Fibroblast of skin of abdomen (primary cell): ENCODE measurements around the gene DYNLT1. TPM values are rescaled to one million over a fixed set of nuclear protein-coding genes. Genes with fewer than 3 reads are reported as not detected.
"Not testable (repeated sequence)": the region's sequence is repeated elsewhere in the genome, so short reads cannot be mapped to it uniquely, and the experiment has no call there.

Experiments used
- DNase-seq: peaks from one replicate; pipeline ENCODE4 v3.0.0-alpha.2; 2013
- polyA plus RNA-seq, 2 experiments: library from polyadenylated mRNA; unstranded; fragments of 120-200 nt; gene quantifications; one replicate each; pipeline ENCODE4 v1.2.1, GENCODE V29; 2013; ENCODE audit not compliant: insufficient read length in 2 of 2

The DYNLT1 gene
- 130 TPM for polyA plus RNA-seq (2013, experiment 1 of 2; ENCODE audit: insufficient read length)
- 138 TPM for polyA plus RNA-seq (2013, experiment 2 of 2; ENCODE audit: insufficient read length)

DNA sequence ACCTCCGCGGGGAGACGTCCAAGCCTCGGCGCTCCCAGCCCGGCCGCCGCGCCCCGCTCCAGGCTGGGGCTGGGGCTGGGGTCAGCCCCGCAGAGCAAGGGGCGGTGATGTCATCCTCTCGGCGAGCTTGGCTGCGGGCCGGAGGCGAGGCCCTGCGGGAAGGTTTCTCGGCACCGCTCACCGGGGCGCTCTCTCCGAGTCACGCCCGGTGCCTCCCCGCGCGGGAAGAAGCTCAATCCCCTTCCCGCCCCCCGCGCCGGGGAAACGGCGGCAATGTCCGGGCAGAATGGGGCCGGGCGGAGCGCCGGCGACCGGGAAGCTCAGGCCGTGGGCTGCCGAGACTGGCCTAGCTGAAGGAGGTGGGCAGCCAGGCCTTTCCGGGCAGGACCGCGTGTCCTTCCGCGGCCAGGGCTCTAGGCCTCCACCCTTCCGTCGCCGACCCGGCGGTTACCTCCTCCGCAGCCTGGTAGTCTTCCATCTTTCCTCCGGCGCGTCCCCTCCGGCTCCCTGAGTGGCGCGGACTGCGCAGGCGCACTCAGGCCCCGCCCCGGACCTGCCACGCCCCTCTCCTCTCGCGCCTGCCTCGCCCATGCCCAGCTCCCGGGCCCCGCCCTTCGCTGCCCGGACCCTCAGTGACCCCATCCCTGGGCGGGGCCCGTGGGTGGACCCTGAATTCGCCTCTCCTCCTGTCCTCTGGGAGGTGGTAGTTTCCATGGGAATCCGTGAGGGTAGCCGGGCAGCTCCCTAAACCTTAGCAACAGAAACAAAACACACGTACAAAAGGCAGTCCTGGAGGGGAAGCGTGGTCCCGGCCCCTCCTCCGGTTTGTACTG lies at the start of gene DYNLT1:
TSS of gene DYNLT1 (minus strand) at position 513 of the 833 bp plus-strand sequence. CDS start at position 478, 35 bp downstream.
- DNase-seq = peak; percentile 87

DNA sequence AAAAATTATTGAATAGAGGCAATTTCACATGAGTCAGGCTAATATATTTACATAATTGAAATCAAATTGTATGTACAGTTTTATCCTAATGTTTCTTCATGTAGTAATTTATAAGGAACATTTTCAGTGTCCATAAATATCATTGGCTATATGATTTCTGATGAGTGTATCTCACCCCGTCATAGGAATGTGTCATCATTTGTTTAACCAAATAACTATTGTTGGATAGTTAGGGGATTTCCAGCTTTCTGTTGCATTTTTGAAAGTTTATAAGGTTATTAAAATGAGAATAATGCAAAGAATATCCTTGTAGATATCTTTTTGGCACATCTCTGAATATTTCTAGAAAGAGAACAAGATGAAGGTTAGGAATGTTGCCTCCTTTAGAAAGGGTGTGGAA lies 44.3 kb upstream of the DYNLT1 start:
- no peak for DNase-seq

DNA sequence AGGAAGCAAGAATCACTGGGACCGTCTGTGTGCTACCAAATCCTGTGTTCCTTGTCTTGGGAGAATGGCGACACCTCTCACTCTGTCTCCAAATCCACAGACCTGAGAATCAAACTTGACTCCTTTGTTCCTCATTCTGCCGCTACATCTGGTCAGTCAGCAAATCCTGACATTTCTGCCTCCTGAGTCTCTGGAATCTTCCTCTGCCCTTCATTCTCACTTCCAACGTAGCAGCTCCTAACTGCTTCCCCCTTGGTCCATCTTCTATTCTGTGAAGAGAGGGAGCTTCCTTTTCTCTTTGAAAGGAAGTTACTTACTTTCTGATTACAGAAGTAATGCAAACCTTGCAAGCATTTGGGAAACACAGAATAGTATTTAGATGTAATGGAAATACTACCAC lies 43.0 kb upstream of the DYNLT1 start:
- no peak for DNase-seq

DNA sequence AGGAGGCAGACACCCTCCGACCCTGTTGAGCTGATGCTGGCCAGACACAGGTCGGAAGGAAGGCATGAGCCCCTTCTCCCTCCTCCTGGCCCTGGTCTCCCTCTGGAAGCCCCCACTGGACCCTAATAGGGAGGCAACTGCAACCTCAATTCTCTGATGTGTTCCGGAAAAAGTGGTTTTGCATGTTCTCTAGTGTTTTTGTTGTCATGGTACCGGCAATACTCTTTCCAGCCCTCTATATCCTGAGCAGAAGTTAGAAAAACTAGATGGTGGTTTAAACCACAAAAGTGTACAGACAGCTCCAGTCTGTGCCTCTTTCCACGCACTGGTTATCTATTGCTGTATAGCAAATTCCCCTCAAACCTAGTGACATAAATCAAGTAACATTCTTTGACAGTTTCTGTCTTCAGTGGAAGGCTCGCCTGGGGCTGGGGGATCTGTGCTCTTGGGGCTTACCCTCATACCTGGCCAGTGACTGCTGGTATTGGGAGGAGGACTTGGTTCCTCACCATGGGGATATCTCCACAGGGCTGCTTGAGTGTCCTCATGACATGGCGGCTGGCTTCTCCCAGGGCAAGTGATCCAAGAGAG lies 42.3 kb upstream of the DYNLT1 start:
- DNase-seq = no peak

DNA sequence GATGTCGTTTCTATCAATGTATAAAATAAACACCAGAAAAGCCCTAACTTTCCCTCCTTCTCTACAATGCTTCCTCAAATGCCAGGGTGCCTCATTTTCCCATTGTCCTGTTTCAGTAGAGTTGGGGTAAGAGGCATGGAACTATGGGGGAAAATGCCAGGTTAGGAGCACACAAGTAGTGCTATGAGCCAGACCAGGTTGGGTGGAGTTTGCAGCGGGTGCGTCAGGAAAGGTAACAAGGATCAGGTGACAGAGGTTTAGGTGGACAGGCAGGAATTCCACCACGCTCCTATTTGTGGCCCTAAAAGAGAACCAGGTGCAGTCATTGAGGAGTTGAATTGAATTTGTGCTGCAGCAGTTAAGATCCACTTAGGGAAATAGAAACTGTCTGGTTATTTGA lies 41.8 kb upstream of the DYNLT1 start:
- DNase-seq = no peak

DNA sequence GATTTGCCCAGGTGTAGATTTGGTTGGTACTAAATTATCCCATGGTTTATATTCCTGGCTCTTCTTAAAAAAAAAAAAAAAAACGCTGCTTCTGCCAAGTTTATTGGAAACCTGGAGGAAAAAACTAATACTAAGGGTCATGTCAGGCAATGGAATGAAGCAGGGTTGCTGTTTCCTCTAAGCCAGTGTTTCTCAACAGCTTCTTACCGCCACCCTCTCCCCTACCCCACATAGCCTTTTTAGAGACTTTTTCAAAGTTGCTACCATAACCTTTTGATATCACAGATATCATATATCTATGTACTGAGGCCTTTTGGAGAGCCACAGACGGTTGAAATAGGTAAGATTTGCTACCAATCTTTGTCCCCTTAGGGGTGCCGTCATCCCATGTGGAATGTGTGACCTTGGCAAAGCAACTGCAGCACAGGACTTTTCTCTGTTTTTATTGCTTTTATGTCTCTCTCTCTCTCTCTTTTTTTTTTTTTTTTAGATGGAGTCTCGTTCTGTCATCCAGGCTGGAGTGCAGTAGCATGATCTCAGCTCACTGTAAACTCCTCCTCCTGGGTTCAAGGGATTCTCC lies 40.3 kb upstream of the DYNLT1 start:
- no peak for DNase-seq

DNA sequence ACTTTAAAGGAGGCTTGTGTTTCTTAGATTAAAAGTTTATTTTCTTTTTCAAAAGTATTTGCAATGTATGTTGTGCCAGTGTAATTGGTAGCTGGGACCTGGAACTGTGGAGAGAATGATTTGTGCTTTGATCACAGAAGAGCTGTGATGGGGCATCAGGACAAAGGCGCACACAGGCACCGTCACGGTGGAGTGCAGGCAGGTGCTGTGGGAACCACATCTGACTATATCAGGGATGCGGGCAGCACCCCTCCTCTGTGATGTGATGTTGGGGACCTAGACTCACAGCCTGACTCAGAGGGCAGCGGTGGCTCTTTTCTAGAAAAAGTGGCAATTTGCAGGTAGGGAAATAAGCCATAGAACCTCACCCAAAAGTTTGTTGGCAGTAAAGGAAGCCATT lies 39.8 kb upstream of the DYNLT1 start:
- DNase-seq = no peak

DNA sequence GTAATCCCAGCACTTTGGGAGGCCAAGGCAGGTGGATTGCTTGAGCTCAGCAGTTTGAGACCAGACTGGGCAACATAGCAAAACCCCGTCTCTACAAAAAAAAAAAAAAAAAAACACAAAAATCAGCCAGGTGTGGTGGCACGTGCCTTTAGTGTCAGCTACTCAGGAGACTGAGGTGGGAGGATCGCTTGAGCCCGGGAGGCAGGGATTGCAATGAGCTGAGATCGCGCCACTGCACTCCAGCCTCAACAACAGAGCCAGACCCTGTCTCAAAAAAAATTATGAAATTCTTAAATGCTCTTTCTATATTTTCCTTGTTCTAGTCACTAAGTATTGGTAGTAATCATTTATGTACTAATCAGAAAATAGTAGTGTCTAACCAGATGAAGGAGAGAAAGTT lies 35.9 kb upstream of the DYNLT1 start:
- no peak for DNase-seq

DNA sequence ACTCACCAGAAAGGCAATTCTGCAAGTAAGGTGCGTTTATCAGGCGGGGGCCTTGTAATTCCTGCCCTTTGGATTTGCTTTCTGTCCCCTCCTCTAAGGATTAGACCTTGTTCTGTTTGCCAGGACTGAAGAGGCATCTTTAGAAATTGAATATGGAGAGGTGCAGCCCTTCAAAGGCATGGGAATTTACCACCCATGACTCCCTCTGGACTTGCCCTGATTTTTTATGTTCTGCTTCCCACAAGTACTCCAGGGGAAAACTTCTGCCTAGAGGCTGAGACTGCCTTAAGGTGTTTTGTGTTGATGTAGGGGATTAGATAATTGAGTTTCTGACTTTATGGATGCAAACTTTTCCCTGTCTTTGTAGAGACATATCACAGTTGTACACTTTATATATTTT lies 35.5 kb upstream of the DYNLT1 start:
- DNase-seq = no peak

DNA sequence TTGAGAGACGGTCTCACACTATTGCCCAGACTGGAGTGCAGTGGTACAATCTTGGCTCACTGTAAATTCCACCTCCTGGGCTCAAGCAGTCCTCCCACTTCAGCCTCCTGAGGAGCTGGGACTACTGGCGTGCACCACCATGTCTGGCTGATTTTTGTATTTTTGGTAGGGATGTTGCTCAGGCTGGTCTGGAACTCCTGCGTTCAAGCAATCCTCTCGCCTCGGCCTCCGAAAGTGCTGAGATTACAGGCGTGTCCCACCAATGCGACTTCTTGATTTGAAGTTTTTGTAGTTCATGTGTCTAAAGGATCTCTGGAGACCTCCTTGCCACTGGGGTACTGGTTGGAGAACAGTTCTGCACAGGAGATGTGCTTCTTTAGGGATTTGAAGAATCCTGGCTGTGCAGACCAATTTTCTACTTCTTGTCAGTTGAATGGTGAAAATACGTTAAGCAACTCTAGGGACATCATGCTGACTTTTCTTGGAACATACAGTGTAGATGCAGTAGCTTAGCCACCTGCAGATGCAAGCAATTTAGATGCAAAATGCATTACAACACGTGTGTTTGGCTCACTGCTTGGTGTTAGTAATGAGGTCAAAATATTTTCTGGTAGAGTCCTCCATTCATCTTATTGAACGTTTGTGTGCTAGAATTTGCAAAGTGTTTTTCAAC lies 33.5 kb upstream of the DYNLT1 start:
- DNase-seq = no peak

DNA sequence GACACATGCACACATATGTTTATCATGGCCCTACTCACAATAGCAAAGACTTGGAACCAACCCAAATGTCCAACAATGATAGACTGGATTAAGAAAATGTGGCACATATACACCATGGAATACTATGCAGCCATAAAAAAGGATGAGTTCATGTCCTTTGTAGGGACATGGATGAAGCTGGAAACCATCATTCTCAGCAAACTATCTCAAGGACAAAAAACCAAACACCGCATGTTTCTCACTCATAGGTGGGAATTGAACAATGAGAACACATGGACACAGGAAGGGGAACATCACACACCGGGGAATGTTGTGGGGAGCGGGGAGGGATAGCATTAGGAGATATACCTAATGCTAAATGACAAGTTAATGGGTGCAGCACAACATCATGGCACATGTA lies 32.6 kb upstream of the DYNLT1 start:
- DNase-seq = not testable (repeated sequence)

DNA sequence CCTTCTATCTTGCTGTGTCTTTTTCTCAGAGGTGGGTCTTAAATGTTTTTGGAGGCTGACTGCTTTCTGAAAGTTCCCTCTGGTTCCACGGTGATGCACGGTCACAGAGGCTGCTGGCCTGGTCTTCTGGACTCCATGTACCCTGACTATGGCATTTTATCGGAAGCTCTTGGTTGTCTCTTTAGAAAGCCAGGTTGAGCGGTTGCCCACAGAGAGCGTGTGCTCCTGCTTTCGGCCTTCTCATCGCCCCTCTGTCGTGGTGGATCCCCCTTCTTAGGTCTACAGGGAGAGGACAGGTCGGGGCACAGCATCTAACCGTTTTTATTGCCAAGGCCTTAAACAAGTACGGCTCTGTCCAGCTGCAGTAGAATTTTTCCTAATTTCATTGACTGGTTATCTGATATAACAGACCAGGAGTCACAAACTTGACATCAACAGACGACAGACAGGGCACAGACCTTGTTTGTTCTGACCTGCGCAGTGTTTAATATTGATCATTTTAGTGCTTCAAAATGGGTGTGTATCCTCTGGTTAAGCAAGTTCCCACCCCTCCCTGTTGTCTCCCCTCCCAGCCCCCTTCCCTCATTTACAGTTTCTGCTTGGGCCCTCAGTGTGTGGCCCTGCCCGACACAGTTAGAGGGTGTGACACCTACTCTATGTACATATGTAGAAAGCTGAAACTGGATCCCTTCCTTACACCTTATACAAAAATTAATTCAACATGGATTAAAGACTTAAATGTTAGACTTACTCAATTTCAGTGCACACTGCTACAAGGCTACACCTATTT lies 30.0 kb upstream of the DYNLT1 start:
- no peak for DNase-seq

DNA sequence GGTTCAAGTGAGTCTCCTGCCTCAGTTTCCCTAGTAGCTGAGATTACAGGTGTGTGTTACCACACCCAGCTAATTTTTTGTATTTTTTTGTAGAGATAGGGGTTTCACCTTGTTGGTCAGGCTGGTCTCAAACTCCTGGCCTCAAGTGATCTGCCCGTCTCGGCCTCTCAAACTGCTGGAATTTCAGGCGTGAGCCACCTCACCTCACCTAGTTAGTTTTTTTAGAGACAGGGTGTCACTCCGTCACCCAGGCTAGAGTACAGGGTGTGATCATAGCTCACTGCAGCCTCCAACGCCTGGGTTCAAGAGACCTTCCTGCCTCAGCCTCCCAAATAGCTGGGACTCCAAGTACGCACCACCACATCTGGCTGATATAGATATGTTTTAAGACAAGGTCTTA lies 28.2 kb upstream of the DYNLT1 start:
- DNase-seq = no peak

DNA sequence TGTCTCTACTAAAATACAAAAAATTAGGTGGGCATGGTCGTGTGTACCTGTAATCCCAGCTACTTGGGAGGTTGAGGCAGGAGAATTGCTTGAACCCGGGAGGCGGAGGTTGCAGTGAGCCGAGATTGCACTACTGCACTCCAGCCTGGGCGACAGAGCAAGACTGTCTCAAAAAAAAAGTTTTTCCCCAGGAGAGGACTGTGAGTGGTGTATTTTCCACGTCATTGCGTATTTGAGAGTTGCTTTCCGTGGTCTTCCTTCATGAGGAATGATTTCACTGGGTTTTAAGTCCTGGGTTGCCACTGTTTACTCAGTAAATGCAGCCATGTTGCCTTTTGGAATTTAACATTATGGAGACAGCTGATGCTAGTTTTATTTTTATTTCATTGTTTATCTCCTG lies 27.6 kb upstream of the DYNLT1 start:
- DNase-seq = not testable (repeated sequence)

DNA sequence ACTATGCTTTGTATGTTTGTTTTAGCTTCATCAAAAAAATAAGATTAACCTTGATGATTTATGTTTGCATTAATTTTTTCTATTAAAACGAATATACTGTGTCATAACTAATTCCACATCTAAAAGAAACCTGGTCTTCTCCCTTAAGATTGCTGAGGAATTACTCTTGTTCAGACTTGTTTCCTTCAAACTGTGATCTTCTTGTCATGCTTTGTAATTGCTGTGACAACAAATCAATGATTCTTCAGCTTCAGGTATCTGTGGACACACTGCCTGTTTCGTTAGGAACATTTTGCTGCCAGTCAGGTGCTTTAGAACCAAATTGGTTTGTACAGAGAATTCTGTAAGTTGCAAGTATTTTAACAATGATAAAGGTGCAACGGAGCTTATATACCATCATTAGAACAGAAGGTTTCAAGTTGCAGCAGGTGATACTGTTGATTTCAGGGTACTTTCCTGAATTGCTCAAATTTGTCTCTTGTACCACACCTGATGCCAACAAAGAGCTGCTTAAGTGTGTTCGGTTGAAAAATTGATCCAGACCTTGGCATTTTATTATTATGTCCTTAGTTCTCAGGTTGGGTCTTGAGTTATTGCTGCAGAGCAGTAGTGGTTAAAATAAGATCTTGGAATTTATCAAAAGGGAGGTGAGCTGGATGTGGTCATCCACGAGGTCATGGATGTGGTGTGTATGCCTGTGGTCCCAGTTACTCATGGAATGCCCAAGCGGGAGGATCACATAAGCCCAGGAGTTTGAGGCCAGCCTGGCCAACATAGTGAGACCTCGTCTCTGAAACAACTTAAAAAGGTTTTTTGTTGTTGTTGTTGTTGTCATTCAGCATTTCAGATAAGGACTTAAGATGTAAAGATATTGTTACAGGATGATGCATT lies 24.8 kb upstream of the DYNLT1 start:
- DNase-seq = no peak

DNA sequence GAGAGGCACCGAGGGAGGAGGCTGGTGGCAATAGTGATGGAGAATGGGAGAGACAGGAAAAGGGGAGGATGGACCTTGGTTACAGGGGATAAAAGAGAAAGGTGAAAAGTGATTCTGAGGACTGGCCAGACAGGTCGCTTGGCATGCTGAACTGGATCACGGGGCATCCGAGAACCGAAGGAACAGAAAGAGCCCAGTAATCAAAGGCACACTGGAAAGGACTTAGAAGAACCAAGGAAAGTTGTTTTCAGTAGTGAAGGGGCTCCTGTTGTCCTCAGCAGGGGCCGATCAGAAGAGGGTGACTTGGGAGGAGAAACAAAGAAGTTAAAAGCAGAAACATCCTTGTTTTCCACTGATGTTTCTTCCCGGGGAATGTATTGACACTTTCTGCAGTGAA lies 24.2 kb upstream of the DYNLT1 start:
- no peak for DNase-seq

DNA sequence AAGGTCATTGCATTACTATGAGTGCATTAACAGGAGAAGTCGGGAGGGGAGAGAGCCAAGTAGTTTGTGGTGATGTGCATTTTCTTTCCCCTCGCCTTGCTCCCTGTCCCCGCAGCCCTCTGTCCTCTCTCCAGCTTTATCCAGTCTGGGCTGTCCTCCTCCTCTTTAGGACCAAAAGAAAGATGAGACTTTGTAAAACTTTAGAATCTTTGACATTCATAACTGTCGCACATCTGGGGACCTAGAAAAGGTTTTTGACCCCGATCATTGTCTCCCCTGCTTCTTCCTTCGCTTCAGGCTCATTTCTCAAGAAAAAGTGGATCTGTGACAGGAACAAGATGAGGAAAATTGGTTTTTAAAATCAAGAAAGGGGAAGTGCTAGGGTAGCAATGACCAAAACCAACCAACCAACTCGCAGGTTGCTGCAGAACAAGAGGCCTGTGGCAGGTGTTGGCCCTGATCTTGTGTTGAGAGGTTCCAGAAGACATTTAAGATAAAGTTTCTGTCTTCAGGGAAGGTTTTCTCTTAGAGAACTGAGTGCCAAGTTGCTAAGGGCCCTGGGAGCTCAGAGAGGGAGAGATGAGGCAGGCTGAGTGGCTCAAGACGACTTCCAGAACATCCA lies 22.9 kb upstream of the DYNLT1 start:
- no peak for DNase-seq

DNA sequence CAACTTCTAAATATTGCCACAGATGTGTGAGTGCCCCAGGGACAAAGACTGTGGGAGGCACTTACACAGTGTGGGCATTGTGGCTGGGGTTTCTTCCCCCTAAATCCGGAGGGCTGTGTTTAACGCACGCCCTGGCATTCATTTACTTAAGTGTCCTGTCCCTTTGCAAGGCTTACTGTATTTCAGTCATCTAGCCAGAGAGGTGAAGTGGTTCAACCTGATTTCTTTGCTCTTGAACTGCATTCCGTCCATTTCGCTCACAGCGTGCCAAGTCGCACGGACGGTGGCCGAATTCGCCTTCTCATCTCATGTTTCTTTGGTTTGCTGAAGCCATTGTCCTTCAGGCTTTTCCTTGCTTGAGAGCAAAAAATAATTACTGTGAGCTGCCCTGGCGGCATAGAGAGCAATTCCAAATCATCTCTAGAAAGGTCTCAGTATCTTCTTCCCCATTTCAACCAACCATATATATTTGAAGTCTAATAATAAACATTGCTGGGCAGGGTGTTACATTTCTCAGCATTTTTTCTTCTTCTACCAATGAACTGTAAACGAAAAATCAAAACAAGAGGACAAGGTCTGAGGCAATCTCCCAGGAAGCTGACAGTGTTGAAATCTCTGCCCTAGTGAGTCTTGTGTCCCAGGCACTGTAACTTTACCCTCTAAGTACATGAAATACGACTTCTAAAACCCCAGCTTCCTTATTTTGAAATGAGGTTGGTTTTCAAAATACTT lies 22.3 kb upstream of the DYNLT1 start:
- DNase-seq = peak; percentile 54

DNA sequence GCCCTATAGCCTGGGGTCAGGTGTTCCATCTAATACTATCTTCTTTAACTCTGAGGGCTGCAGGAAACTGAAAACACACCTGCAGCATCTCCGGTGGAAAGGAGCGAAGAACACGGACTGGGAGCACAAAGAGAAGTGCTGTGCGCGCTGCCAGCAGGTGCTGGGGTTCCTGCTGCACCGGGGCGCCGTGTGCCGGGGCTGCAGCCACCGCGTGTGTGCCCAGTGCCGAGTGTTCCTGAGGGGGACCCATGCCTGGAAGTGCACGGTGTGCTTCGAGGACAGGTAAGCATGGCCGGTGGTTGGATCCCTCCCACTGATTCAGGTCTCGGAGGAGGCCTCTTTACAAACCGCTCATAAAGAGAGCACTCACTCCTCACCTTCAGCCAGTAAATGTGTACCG lies 20.8 kb upstream of the DYNLT1 start:
- no peak for DNase-seq

DNA sequence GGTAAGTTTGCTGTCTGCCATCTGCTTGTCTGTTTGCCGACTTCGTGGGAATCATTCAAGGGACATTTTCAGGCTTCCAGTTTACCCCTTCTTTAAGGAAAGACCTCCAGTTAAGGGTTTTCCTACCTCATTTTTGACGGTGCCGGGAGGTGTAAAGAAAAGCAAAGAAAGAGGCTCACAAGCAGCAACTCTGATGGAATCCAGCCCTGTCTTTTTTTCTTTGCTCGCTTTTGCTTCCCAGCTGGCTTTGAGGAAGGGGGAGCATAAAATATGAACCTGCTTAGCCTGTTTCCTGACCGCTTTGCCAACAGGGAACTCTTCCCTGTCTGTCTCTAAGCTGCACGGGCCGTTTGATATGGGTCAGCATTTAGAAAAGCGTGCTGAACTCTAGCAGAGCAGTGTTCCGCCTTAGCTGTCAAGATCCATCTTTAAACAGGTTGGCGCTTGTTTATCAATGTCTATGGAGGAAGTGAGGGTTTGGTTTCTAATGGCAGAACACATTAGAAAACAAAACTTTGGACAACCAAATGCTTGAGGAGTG lies 19.2 kb upstream of the DYNLT1 start:
- no peak for DNase-seq
